GOT3 (cell line): ENCODE data around the gene NFATC2.
"Not testable (repeated sequence)": the region's sequence is repeated elsewhere in the genome, so short reads cannot be mapped to it uniquely, and the experiment has no call there.

Source experiments
- DNase-seq: peaks from one replicate; lab custom pipeline; 2025; ENCODE audit warnings: mixed read lengths; lab: John Stamatoyannopoulos, UW

Gene NFATC2

DNA sequence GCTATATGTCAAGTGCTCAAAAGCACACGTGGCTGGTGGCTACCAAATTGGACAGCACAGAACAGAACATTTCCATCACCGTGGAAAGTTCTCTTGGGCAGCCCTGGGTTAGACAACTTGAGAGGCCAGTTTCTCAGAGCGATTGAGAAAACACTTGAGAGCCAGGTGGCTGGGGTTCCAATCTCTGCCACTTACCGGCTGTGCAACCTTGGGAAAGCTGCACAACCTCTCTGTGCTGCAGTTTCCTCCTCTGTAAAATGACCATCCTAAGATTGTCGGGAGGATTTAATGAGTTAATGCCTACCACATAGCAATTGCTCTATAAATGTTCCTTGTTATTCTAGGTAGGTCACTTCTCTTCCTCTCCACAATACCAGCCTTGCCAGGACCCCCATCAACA is 25.1 kb upstream of the NFATC2 start:
- DNase-seq: no peak

DNA sequence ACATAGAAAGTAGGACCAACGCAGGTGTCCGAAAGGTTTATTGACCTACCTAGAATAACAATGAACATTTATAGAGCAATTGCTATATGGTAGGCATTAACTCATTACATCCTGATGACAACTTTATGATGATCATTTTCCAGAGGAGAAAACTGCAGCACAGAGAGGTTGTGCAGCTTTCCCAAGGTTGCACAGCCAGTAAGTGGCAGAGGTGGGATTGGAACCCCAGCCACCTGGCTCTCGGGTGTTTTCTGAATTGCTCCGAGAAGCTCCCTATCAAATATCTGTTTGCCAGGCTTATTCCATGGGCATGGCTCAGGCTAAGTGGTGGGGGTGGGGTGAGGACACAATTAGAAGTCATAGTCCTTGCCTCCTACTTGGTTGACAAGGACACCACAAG is 24.1 kb upstream of the NFATC2 start:
- no peak for DNase-seq

DNA sequence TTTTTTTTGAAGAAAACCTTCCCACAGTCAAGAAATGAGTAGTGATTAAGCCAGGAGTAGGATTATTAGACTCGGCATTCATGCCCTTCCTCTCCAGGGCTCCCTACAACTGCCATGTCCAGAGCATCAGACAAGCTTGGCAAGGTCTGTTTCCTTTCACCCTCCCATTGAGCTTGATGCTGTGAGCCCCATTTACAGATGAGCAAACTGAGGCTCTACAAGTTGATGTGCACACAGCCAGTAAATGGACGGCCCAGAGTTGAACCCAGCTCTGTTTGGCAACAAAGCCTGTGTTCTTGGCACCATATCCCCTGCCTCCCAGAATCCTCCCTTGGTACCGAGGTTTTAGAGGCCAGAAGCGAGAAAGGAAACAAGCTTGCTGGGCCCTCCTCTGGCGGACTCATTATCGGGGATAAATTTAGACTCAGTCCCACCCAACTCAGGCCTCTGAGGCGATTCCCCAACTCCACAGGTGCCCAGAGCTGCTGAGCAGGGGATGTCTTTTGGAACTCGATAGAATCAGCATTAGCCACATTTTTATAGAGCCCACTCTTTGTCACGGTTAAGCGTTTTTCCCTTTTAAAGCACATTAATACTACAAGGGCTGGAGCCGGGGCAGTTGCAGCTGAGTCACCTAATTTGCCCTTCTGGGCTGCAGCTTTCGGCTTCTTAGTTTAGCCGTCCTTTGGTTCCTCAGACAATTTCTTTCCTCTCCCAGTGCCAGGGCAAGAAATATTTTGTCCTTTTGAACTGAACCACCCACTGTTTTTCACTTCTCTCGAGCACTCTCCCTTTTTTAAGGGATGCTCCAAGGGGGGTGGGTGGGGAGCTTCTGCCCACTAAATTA is 23.0 kb upstream of the NFATC2 start:
- DNase-seq: no peak

GRCh38 chr20:51563486-51564332 is 21.2 kb upstream of the NFATC2 start:
- peak; percentile 55 for DNase-seq

DNA sequence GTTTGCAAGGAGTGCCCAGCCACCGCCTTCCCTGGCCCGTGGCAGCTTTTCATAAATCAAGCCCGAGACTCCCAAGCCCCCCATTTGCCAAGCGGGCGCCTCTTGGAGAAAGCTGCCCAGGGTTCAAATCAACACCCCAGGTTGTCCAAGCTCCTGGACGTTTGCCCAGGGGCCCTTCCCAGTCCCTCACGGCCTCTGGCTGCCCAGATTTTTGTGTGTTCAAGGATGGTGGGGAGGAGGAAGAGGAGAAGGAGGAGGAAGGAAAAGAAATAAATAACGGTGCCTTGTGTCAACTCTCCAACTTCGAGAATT is 20.6 kb upstream of the NFATC2 start:
- no peak for DNase-seq

GRCh38 chr20:51562332-51563173 is 20.0 kb upstream of the NFATC2 start:
- DNase-seq: peak; percentile 82

DNA sequence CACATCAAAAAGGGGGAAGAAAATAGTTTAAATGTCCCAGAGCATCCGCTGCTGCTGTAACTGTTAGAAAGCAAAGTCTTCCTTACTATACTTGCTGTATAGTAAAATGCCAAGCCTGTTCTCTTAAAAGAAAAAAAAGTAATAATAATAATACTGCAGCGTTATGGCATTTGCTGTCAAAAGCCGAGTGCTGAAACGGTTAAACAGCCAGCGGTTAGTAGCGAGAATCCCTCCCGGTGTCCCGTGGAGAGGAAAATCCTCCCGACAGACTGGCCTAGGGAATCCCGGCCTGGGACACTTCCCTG is 19.5 kb upstream of the NFATC2 start:
- no peak for DNase-seq

DNA sequence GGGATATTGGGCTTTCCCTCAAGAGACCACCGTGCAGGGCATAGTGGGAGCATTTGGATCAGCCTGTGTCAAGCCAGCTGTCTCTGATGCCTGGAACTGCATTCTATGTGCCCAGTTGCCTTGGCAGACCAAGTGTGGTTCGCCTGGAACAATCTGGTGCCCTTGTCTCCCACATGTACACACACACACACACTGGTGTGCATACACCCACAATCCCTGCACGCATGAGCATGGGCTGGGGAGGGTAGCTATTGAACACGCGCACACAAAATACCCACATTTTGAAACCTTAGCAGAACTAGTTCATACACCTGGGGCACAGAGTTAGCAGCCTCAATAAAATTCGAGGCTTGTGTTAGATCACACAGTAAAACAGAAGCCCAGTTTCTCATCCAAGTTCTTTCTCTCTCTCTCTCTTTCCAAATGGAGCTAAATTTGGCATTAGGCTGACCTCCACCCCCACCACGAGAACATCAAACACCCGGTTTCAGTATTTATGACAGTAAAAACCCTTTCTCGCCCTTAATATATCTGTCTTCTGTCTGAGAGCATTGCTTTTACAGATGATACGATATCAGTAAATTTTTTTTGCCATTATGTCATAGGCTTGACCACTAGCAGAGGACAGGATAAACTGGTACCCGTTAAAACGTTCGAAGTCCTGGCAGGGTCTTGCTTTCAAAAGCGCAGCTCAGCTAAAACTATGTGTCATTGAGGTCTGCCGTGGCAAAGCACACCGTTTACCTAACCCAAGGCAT is 18.2 kb upstream of the NFATC2 start:
- no peak for DNase-seq

DNA sequence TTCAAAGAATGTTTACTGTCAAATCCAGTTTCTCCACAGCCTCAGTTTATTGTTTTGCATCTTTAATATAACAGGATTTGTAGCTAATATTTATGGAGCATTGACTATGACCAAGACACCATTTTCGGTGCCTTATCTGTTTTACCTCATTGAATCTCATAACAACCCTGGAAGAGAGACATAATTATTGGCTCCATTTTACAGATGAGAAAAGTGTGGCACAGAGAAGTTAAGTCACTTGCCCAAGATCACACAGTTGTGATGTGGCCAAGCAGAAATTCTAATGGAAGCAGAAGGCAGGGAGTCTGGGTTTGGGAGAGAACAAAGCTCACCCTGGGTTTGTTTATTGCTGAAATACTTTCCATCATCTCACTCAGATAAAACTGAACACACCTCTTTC is 17.5 kb upstream of the NFATC2 start:
- DNase-seq: no peak

DNA sequence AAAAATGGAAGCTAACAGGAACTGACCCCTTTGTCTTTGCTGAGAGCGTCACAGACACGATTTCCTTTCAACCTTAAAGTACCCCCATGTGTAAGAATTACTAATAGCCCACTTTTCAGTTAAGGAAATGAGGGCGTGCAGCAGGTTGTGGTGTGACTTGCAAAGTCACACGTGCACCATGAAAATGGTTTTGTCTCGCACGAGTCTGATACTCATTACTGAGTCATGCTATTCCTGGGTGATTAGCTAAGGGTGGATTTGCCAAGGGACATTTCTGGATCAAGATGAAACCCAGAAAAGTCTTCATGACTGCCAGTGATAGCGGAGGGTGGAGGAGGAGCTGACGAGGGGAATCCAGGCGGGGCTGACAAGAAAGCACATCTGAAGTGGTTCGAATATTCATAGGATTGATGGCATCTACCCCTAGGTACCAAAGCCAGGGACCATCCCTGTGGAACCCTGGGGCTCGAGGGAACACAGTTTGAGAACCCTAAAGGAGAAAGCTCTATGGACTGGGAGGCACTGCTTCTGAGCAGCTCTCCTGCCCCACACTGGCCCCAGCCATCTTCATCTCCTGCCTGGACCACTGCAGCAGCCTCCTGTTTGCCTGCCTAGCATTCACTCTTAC is 12.1 kb upstream of the NFATC2 start:
- DNase-seq: no peak

- DNase-seq: no peak
Measured at GRCh38 chr20:51553897-51554486, 11.5 kb upstream of the NFATC2 start.

- no peak for DNase-seq
Measured at GRCh38 chr20:51551186-51551585, 8.7 kb upstream of the NFATC2 start.

DNA sequence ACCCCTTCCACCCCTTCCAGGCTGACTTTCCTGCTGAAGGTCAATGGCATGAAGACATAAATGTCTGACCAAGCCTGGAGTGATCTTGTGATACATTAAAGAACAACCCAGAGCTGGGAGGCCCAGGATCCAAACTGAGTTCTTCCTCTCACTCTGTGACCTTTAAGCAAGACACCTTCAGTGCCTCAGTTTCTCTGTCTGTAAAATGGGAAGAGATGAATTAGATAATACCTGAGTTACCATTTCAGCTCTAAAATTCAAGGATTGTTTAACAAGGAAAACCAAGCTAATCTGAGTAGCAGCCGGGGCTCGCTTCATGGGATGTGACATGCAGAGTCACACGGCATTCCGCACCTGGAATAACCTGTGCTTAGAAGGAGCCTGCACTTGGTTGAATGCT is 7.0 kb upstream of the NFATC2 start:
- DNase-seq: no peak

GRCh38 chr20:51547951-51548350 is 5.4 kb upstream of the NFATC2 start:
- DNase-seq: no peak

DNA sequence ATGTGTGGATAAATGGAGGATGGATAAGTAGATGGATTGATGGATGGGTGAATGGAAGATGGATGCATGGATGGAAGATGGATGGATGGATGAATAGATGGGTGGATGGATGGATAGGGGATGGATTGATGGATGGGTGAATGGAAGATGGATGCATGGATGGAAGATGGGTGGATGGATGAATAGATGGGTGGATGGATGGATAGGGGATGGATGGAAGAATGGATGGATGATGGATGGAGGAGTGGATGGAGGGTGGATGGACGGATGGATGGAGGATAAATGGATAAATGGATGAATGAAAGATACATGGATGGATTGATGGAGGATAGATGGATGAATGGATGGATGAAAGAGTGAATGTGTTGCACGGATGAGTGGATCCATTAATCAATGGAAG is 3.0 kb upstream of the NFATC2 start:
- DNase-seq: no peak

DNA sequence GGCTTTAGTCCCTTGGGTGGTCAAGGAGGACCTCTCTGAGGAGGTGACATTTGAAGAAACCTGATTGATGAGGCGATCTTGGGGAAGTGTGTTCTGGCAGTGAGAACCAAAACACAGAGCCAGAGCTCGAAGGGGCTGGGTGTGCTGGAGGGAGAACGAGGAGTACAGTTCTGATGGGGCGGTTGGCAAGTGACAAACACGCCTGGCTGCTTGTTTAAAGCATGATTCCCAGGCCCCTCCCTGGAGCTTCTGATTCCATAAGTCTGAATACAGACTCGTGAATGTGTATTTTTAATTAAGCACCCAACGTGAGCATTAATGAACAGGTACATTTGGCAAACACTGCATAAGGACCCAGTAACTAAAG is 886 bp upstream of the NFATC2 start:
- no peak for DNase-seq

GRCh38 chr20:51542033-51542570 is 417 bp downstream of the NFATC2 start:
- no peak for DNase-seq

DNA sequence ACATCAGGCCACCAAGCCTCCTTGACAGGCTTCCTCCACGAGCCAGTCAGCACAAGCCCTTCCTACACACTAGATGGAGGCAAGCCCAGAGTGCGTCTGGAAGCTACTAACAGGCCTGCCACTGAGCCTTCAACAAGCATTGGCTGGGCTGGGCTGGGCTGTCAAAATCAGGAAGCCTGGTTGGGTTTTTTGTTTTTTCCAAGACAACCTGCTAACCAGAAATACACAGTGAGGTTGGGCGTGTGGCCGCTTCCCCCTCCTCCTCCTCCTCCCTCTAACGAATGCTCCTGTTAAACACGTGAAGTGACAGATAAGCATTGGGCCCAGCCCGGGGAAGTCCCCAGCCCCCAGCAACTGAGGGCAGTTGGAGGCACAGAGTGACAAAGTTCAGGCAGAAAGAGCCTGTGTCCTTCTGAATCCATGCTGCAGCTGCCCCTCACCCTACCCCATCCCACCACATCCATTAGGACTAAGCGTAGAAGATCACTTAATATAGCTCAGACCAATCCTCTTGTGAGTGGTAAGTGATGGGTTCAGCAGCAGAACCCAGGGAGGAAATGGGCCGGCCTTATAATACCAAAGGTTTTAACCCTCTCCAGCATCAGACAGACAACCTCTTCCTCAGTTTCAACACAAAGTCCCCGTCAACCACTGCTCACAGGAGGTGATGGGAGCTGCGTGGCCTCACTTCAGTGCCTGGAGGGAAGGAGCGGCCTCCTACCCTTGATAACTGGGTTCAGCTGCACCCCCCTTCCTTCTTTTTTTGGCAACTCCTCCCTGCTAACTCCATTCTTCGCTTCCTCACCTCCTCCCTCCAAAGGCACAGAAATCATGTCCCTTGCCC is 1.1 kb downstream of the NFATC2 start:
- DNase-seq: no peak

DNA sequence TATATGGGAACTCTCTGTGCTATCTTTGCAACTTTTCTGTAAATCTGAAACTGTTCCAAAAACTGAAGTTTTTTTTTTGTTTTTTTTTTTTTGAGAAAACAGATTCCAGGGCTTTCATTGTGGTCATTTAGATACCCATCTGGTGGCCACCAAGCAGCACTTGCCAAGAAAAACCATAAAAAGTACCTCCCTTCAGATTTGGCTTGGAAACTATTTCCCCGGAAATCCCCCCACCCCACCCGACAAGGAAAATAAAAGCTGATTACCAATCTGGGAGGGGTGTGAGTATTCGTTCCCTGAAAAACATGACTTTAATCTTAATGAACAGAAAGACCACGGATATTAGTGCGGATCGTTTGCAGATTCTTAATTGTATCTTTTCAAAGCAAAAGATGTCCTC is 1.9 kb downstream of the NFATC2 start:
- no peak for DNase-seq

- not testable (repeated sequence) for DNase-seq
Measured at GRCh38 chr20:51540074-51540473, 2.4 kb downstream of the NFATC2 start.
